ENCODE results near the gene LDLRAD3. TPM values are rescaled to one million over a fixed set of nuclear protein-coding genes. Genes with fewer than 3 reads are reported as not detected.

LDLRAD3 gene
- total and polyA plus RNA-seq, 9 donors: 14.5 to 32.4 (median 17.2) TPM

- H3K4me3 ChIP-seq: no peak overlapping the region
- intact Hi-C loops (cut with DNase I): no loop called here
- no peaks in the 10 kb centered on the region for H3K27me3 ChIP-seq
- H3K4me1 ChIP-seq (ENCODE audit: insufficient read depth): no peaks in the 10 kb centered on the region
- H3K27ac ChIP-seq: no peak overlapping the region
- H3K9me3 ChIP-seq: no peaks in the 10 kb centered on the region
- DNase-seq: no peak
- H3K36me3 ChIP-seq: no peaks in the 10 kb centered on the region
- WGBS, 3 donors: 71 to 95% (median 79%) methylated on average over 1 of the region's 1 CpG
- TF ChIP-seq POLR2A (IDR thresholded peaks at IDR 0.05): no peak
- no peak for TF ChIP-seq CTCF (IDR thresholded peaks at IDR 0.05)
- TF ChIP-seq EP300 (IDR thresholded peaks at IDR 0.05): no peak
Measured at GRCh38 chr11:36241497-36241896, 297.6 kb downstream of the LDLRAD3 start.

- no peaks in the 10 kb centered on the region for H3K27me3 ChIP-seq
- H3K9me3 ChIP-seq: no peaks in the 10 kb centered on the region
- WGBS, 3 donors: 60 to 93% (median 72%) methylated on average over 1 of the region's 1 CpG
- intact Hi-C loops (cut with DNase I): no loop called here
- H3K4me3 ChIP-seq: no peak overlapping the region
- H3K27ac ChIP-seq: no peak overlapping the region
- no peaks in the 10 kb centered on the region for H3K36me3 ChIP-seq
- TF ChIP-seq CTCF (IDR thresholded peaks at IDR 0.05): no peak
- TF ChIP-seq POLR2A (IDR thresholded peaks at IDR 0.05): no peak
- no peak for TF ChIP-seq EP300 (IDR thresholded peaks at IDR 0.05)
- H3K4me1 ChIP-seq (ENCODE audit: insufficient read depth): no peaks in the 10 kb centered on the region
- no peak for DNase-seq
Measured at GRCh38 chr11:36243641-36244040, 299.8 kb downstream of the LDLRAD3 start.

- WGBS, 3 donors: 32 to 50% (median 36%) methylated on average over 3 of the region's 3 CpGs
- no peak for DNase-seq
- intact Hi-C loops (cut with DNase I): no loop called here
- H3K4me3 ChIP-seq: no peak overlapping the region
- no peaks in the 10 kb centered on the region for H3K27me3 ChIP-seq
- H3K27ac ChIP-seq: no peak overlapping the region
- H3K4me1 ChIP-seq (ENCODE audit: insufficient read depth): no peaks in the 10 kb centered on the region
- no peaks in the 10 kb centered on the region for H3K36me3 ChIP-seq
- no peaks in the 10 kb centered on the region for H3K9me3 ChIP-seq
- no peak for TF ChIP-seq CTCF (IDR thresholded peaks at IDR 0.05)
- no peak for TF ChIP-seq POLR2A (IDR thresholded peaks at IDR 0.05)
- TF ChIP-seq EP300 (IDR thresholded peaks at IDR 0.05): no peak
Measured at GRCh38 chr11:36247493-36247892, 303.6 kb downstream of the LDLRAD3 start.

GRCh38 chr11:36248436-36248835 is 304.6 kb downstream of the LDLRAD3 start:
- no peak overlapping the region for H3K4me3 ChIP-seq
- no peaks in the 10 kb centered on the region for H3K9me3 ChIP-seq
- H3K36me3 ChIP-seq: no peaks in the 10 kb centered on the region
- H3K27ac ChIP-seq: no peak overlapping the region
- H3K4me1 ChIP-seq (ENCODE audit: insufficient read depth): no peaks in the 10 kb centered on the region
- no peaks in the 10 kb centered on the region for H3K27me3 ChIP-seq
- WGBS, 3 donors: 87 to 93% (median 92%) methylated on average over 4 of the region's 4 CpGs
- no peak for DNase-seq
- TF ChIP-seq CTCF (IDR thresholded peaks at IDR 0.05) (no peak), EP300 (IDR thresholded peaks at IDR 0.05) (no peak), POLR2A (IDR thresholded peaks at IDR 0.05) (no peak)
- intact Hi-C loops (cut with DNase I): no loop called here

GRCh38 chr11:36249246-36249645 is 305.4 kb downstream of the LDLRAD3 start:
- H3K9me3 ChIP-seq: no peaks in the 10 kb centered on the region
- intact Hi-C loops (cut with DNase I): no loop called here
- no peak overlapping the region for H3K4me3 ChIP-seq
- TF ChIP-seq POLR2A (IDR thresholded peaks at IDR 0.05) (no peak), CTCF (IDR thresholded peaks at IDR 0.05) (no peak), EP300 (IDR thresholded peaks at IDR 0.05) (no peak)
- no peaks in the 10 kb centered on the region for H3K4me1 ChIP-seq (ENCODE audit: insufficient read depth)
- no peaks in the 10 kb centered on the region for H3K27me3 ChIP-seq
- H3K27ac ChIP-seq: no peak overlapping the region
- 32 to 46% (median 43%) methylated on average over 2 of the region's 2 CpGs for WGBS, 3 donors
- no peak for DNase-seq
- H3K36me3 ChIP-seq: no peaks in the 10 kb centered on the region

Data from ovary (tissue), 9 donors.